Vagina (tissue), 2 donors: ENCODE data around the gene OLFML2B.

ENCODE experiments used
- POLR2AphosphoS5 ChIP-seq, 2 donors: sonication (generic); formaldehyde crosslinking; IDR thresholded peaks; one replicate each; pipeline ENCODE4 v1.9.0; 2017; ENCODE audit warnings: antibody characterized with exemption in 2 of 2, mild to moderate bottlenecking in 2 of 2, low read depth in 1 of 2; ENCODE audit not compliant: insufficient read depth in 1 of 2
- TF ChIP-seq, protein P1 (sequence below), 3 experiments: fragments of 450-650 bp in 2 of 3; fragments of 200-600 bp in 1 of 3; sonication (generic) in 1 of 3; IDR thresholded peaks; one replicate each; pipeline ENCODE4 v1.5.1; 2017 to 2019; ENCODE audit warnings: antibody characterized with exemption in 3 of 3, mild to moderate bottlenecking in 2 of 3, moderate library complexity in 2 of 3

DNA sequence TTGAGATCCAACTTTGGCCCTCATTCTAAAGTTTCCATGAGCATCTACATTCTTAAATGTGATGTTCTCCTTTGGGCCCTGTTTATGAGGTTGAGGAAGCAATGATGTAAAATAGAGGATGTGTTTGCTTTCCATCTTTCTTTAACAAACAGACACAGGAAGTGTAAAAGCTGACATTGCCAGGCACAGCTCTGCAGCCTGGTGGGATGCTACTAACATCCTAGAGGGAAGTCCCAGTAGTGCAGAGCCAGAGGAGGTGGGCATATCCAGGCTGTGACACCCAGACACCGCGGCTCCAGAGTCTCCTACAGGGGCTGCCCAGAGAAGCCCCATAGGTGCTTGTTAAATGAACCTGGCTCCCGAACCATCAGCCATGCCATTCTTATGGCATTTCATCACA lies 16.2 kb downstream of the OLFML2B start:
- no peak for TF ChIP-seq POLR2AphosphoS5 (IDR thresholded peaks at IDR 0.05; ENCODE audit: insufficient read depth in 1 of 2, low read depth in 1 of 2)
- TF ChIP-seq, protein P1, sequence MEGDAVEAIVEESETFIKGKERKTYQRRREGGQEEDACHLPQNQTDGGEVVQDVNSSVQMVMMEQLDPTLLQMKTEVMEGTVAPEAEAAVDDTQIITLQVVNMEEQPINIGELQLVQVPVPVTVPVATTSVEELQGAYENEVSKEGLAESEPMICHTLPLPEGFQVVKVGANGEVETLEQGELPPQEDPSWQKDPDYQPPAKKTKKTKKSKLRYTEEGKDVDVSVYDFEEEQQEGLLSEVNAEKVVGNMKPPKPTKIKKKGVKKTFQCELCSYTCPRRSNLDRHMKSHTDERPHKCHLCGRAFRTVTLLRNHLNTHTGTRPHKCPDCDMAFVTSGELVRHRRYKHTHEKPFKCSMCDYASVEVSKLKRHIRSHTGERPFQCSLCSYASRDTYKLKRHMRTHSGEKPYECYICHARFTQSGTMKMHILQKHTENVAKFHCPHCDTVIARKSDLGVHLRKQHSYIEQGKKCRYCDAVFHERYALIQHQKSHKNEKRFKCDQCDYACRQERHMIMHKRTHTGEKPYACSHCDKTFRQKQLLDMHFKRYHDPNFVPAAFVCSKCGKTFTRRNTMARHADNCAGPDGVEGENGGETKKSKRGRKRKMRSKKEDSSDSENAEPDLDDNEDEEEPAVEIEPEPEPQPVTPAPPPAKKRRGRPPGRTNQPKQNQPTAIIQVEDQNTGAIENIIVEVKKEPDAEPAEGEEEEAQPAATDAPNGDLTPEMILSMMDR (IDR thresholded peaks at IDR 0.05): no peak
